Gastrocnemius medialis (tissue), 4 donors: ENCODE results near the gene PTTG1IP2. TPM values are rescaled to one million over a fixed set of nuclear protein-coding genes. Genes with fewer than 3 reads are reported as not detected.

ENCODE experiments used
- ATAC-seq, 2 donors: fragments of 150-250 bp; one replicate each; pipeline ENCODE4 v1.9.1; 2016
- DNase-seq, 2 donors: peaks; one replicate each; pipeline ENCODE4 v3.0.0-alpha.2; 2019
- H3K27ac ChIP-seq, 4 donors: fragments of 200-600 bp; sonication (generic); 1 replicate in 1 of 4; 2 replicates in 3 of 4; pipeline ENCODE4 v1.5.1; 2016 to 2018; ENCODE audit warnings: mild to moderate bottlenecking in 2 of 4, moderate library complexity in 1 of 4
- H3K27me3 ChIP-seq, 3 donors: fragments of 200-600 bp; sonication (generic) in 2 of 3; 1 replicate in 1 of 3; 2 replicates in 2 of 3; pipeline versions ENCODE4 v1.5.1 to v1.6.0; 2016 to 2019; ENCODE audit warnings: mild to moderate bottlenecking in 1 of 3, moderate library complexity in 1 of 3
- H3K36me3 ChIP-seq, 2 donors: fragments of 200-600 bp; sonication (generic) in 1 of 2; one replicate each; pipeline ENCODE4 v1.5.1; 2017 to 2018
- H3K4me1 ChIP-seq, 2 donors: fragments of 200-600 bp; sonication (generic) in 1 of 2; one replicate each; pipeline ENCODE4 v1.5.1; 2016 to 2017; ENCODE audit warnings: mild to moderate bottlenecking in 2 of 2
- H3K4me3 ChIP-seq, 4 donors: fragments of 200-600 bp; sonication (generic) in 3 of 4; 1 replicate in 1 of 4; 2 replicates in 3 of 4; pipeline ENCODE4 v1.5.1; 2016 to 2019; ENCODE audit warnings: mild to moderate bottlenecking in 2 of 4
- H3K9me3 ChIP-seq, 3 donors: fragments of 200-600 bp; sonication (generic) in 2 of 3; 1 replicate in 1 of 3; 2 replicates in 2 of 3; pipeline ENCODE4 v1.5.1; 2016 to 2019
- POLR2A ChIP-seq, 2 donors: fragments of 450-650 bp; IDR thresholded peaks; one replicate each; pipeline ENCODE4 v1.6.1; 2017; ENCODE audit warnings: antibody characterized with exemption in 2 of 2, mild to moderate bottlenecking in 2 of 2, moderate library complexity in 2 of 2
- in situ Hi-C, 4 donors: fragments of 200-750 bp; cut with MboI; loops; one replicate each; pipeline versions ENCODE4 v1.15.0 to v1.8.0; 2017; ENCODE audit warnings: low sequenced_read_pairs in 4 of 4
- intact Hi-C: fragments of 100-400 bp; cut with DNase I; formaldehyde crosslinking; loops from one replicate; pipeline ENCODE4 v1.15.1; 2023; ENCODE audit warnings: low total_unique reads
- total RNA-seq, 4 donors: library from RNA; depleted of rRNA; stranded (reverse); fragments of >200 nt; gene quantifications; one replicate each; pipeline versions ENCODE4 v1.1.0 to v1.2.3, GENCODE V29; 2016
- TF ChIP-seq, protein P1 (sequence below), 5 experiments: fragments of 450-650 bp in 3 of 5; fragments of 200-600 bp in 2 of 5; sonication (generic) in 2 of 5; IDR thresholded peaks in 4 of 5; conservative IDR thresholded peaks in 1 of 5; 1 replicate in 4 of 5; 2 replicates in 1 of 5; pipeline ENCODE4 v1.5.1; 2016 to 2019; ENCODE audit warnings: antibody characterized with exemption in 5 of 5, mild to moderate bottlenecking in 3 of 5, moderate library complexity in 3 of 5

Gene PTTG1IP2
- not detected for total RNA-seq

DNA sequence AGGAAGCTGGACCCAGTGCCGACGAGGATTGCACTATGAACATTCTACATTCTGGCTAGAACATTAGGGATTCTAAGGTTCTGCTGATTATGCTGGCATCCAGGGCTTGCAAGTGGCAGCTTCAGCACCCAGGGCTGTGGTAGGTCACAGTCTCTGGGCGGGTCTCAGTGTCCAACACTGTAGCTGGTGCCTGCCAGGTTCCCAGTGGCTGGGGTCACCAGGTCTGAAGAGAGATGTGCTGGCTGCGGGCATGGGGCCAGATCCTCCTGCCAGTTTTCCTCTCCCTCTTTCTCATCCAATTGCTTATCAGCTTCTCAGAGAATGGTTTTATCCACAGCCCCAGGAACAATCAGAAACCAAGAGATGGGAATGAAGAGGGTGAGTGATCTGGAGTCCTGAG, at the start of gene PTTG1IP2:
PTTG1IP2 (plus strand) TSS at position 86 of the 400 bp plus-strand sequence; CDS start at position 234, 148 bp downstream.
- no peaks in the 10 kb centered on the region for H3K36me3 ChIP-seq
- in situ Hi-C loops (loop anchor here in 2 of 4 donors (25.0 kb wide), 2 partner anchors 168 to 568 kb away; no protein-coding TSS in a partner anchor), intact Hi-C loops (no loop called here)
- ATAC-seq (no peak), DNase-seq (no peak)
- H3K9me3 ChIP-seq = no peaks in the 10 kb centered on the region
- H3K4me1 ChIP-seq = no peaks in the 10 kb centered on the region
- H3K27me3 ChIP-seq = no peaks in the 10 kb centered on the region
- no peak within 1 kb of the TSS for H3K4me3 ChIP-seq
- H3K27ac ChIP-seq = no peak within 1 kb of the TSS
- TF ChIP-seq POLR2A (IDR thresholded peaks at IDR 0.05) = no peak
- TF ChIP-seq, protein P1, sequence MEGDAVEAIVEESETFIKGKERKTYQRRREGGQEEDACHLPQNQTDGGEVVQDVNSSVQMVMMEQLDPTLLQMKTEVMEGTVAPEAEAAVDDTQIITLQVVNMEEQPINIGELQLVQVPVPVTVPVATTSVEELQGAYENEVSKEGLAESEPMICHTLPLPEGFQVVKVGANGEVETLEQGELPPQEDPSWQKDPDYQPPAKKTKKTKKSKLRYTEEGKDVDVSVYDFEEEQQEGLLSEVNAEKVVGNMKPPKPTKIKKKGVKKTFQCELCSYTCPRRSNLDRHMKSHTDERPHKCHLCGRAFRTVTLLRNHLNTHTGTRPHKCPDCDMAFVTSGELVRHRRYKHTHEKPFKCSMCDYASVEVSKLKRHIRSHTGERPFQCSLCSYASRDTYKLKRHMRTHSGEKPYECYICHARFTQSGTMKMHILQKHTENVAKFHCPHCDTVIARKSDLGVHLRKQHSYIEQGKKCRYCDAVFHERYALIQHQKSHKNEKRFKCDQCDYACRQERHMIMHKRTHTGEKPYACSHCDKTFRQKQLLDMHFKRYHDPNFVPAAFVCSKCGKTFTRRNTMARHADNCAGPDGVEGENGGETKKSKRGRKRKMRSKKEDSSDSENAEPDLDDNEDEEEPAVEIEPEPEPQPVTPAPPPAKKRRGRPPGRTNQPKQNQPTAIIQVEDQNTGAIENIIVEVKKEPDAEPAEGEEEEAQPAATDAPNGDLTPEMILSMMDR (IDR thresholded peaks at IDR 0.05 in 4 of 5, conservative IDR thresholded peaks at IDR 0.05 in 1 of 5) = no peak

DNA sequence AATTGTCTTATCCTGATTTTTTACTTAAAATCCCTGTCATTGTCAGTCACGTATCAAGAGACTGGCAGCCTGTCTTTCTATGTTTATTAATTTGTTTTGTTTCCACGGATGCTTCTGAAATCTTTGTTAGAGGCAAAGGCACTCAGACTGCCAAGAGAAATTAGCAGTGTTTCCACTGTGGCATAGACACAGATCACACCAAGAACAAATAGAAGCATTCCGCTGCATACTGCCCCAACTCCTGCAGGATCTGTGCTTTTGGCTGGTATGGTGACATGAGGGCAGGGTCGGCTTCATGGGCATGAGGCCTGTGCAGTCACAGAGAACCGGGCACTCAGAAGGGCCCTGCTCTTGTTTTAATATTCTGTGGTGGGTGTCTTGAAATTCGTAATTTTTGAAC, 47.8 kb upstream of the PTTG1IP2 start:
- intact Hi-C loops = no loop called here
- ATAC-seq (no peak), DNase-seq (no peak)
- H3K4me1 ChIP-seq = no peaks in the 10 kb centered on the region
- no peaks in the 10 kb centered on the region for H3K36me3 ChIP-seq
- no peaks in the 10 kb centered on the region for H3K9me3 ChIP-seq
- TF ChIP-seq, protein P1 (IDR thresholded peaks at IDR 0.05 in 4 of 5, conservative IDR thresholded peaks at IDR 0.05 in 1 of 5) = no peak
- TF ChIP-seq POLR2A (IDR thresholded peaks at IDR 0.05) = no peak
- in situ Hi-C loops = loop anchor here in 1 of 4 donors (10.0 kb wide), 1 partner anchor 257 kb away; no protein-coding TSS in a partner anchor
- no peak overlapping the region for H3K4me3 ChIP-seq
- no peak overlapping the region for H3K27ac ChIP-seq
- no peaks in the 10 kb centered on the region for H3K27me3 ChIP-seq

DNA sequence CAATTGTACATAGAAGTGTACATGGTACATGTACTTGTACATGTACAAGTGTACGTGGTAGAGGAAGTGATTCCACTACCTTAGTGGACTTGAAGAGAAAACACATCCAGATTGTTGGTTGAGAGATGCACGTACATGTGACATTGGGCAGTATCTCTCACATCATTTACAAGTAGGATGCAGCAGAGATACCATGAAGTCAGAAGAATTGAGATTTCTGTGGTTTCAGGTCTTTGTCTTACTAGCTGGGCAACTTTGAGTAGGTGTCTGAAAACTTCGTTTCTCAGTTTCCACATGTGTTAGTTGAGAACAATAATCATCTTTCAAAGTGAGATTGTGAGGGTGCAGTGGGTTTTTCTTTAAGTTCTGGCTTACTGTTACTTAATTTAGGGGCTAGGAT, 44.7 kb upstream of the PTTG1IP2 start:
- TF ChIP-seq, protein P1 (IDR thresholded peaks at IDR 0.05 in 4 of 5, conservative IDR thresholded peaks at IDR 0.05 in 1 of 5) = no peak
- no peak for TF ChIP-seq POLR2A (IDR thresholded peaks at IDR 0.05)
- in situ Hi-C loops = loop anchor here in 2 of 4 donors (10.0 to 25.0 kb wide), 2 partner anchors 260 to 262 kb away; partner anchors contain the start of gene STEAP1 (in 1 of the 2)
- H3K27me3 ChIP-seq = no peaks in the 10 kb centered on the region
- H3K9me3 ChIP-seq = no peaks in the 10 kb centered on the region
- no peaks in the 10 kb centered on the region for H3K36me3 ChIP-seq
- H3K27ac ChIP-seq = no peak overlapping the region
- intact Hi-C loops = loop anchor here (5.0 kb wide), 2 partner anchors 112 to 1998 kb away; no protein-coding TSS in a partner anchor
- no peak for DNase-seq
- H3K4me1 ChIP-seq = no peaks in the 10 kb centered on the region
- no peak for ATAC-seq
- no peak overlapping the region for H3K4me3 ChIP-seq

DNA sequence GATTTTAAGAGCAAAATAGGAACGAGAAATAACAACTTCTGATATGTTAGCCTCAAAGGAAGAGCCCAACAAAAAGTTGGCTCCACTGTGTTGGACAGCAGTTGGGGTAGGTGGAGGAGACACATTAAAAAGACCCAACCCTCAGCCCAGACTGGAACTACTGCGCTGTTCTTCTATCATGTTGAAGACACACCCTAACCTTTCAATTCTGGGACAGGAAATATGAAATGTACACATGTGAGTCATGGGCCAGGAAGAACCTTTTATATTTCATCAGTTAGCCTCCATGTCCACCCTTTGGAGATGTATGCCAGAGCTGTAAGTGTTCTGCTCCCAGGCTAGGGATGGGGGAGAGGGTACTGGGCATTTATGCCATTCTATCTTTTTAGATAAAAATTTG, 44.1 kb upstream of the PTTG1IP2 start:
- H3K36me3 ChIP-seq = no peaks in the 10 kb centered on the region
- intact Hi-C loops (loop anchor here (5.0 kb wide), 2 partner anchors 113 to 1997 kb away; no protein-coding TSS in a partner anchor), in situ Hi-C loops (loop anchor here in 2 of 4 donors (10.0 to 25.0 kb wide), 2 partner anchors 261 to 263 kb away; partner anchors contain the start of gene STEAP1 (in 1 of the 2))
- no peaks in the 10 kb centered on the region for H3K4me1 ChIP-seq
- H3K9me3 ChIP-seq = no peaks in the 10 kb centered on the region
- DNase-seq (no peak), ATAC-seq (no peak)
- H3K4me3 ChIP-seq = no peak overlapping the region
- no peak overlapping the region for H3K27ac ChIP-seq
- TF ChIP-seq, protein P1 (IDR thresholded peaks at IDR 0.05 in 4 of 5, conservative IDR thresholded peaks at IDR 0.05 in 1 of 5) = no peak
- no peak for TF ChIP-seq POLR2A (IDR thresholded peaks at IDR 0.05)
- no peaks in the 10 kb centered on the region for H3K27me3 ChIP-seq
